IPS-18c (cell line): Measurements from ENCODE around the gene EQTN.

Source experiments
- H3K4me3 ChIP-seq: 2 replicates; pipeline ENCODE4 v1.7.0; 2013; ENCODE audit warnings: low read depth, mild to moderate bottlenecking, low read length, moderate library complexity; ENCODE audit not compliant: insufficient read depth
- H3K9me3 ChIP-seq: one replicate; pipeline ENCODE4 v1.6.1; 2013; ENCODE audit warnings: mild to moderate bottlenecking, low read length, moderate library complexity; ENCODE audit not compliant: control insufficient read depth, insufficient read depth

Gene EQTN

DNA sequence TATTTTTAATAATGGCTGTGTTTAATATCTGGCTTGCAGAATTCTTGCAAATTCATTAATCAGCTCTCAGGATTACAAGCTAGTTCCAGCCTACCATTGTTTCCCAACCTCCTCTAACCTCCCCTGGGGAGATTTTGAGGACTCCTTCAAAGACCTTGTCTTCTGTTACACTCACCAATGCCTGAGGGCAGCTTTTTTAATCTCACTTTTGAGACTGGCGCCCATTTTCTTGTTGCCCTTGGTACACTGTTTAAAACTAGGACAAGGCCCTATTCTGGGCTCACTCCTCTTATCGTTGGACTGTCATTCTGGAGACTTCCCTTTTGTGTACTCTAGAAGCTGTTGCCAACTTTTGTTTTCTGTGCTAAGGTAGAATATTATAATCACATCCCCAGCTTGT lies 13.6 kb upstream of the EQTN start:
- H3K4me3 ChIP-seq: no peak overlapping the region
- H3K9me3 ChIP-seq: no peaks in the 10 kb centered on the region

DNA sequence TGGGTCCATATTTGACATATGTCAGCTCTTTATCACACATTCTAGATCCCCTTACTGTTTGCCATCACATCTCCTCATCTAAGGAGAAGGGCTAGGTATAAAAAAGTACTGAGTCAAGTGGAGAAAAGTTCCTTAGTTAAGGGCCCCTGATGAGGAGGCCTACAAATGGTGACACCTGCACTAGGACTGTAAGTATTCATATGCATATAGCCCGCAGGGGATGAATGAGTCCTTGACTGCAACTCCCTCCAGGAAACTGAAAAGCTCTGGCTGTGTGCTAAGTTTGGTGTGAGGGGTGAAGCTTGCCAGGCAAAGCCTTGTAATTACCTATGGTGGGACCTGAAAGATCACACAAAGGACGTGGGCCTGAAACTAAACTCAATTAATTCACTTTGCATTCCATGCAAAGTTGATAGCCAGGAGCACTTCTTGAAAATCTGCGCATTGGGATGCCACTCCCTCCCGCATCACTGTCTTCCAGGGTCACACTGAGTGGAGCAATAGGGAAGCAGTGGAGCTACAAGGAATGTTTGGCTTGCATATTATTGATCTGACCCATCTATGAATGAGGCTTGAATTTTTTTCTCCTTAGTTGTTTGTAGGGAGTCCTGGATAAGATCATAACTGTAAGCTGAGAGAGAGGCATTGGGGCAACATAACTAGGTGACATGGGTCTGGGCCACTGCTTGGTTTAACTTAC lies 11.9 kb upstream of the EQTN start:
- H3K9me3 ChIP-seq: no peaks in the 10 kb centered on the region
- no peak overlapping the region for H3K4me3 ChIP-seq

DNA sequence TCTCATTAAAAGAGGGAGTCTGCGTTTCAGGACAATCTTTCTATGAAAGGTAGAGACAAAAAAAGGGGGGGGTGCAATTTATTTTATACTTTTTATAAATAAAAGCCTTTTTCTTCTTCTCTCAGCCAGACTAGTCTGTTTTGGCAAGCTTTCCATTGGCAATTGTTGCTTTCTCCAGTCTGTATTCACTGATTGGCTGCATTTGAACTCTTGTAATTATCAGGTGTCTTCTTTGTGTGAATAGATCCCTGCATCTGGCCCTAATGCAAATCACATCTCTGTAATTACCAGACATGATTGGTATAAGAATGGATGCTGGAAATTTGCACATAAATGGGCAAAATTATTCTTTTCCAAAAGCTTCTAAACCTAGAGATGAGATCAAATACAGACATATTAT lies 7.6 kb upstream of the EQTN start:
- Histone ChIP-seq H3K4me3 (no peak overlapping the region), H3K9me3 (no peaks in the 10 kb centered on the region)

DNA sequence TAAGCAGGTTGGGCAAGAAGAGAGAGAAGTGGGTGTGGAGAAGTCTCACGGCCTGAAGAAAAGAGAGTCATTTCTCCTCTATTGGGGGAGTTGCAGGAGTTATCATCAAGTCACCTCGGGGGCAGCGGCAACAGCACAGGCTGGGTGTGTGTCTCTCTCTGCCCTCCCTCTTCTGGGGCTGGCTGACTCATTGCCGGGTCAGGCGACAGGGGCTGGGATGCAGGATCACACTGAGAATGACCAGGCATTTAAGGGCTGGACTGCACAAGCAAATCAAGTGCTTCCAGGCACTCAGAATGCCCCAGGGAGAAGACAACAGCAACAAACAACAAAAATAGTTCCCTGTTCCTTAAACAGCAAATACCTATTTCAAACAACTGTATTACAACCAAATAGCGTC lies 6.3 kb upstream of the EQTN start:
- H3K4me3 ChIP-seq: no peak overlapping the region
- H3K9me3 ChIP-seq: no peaks in the 10 kb centered on the region

DNA sequence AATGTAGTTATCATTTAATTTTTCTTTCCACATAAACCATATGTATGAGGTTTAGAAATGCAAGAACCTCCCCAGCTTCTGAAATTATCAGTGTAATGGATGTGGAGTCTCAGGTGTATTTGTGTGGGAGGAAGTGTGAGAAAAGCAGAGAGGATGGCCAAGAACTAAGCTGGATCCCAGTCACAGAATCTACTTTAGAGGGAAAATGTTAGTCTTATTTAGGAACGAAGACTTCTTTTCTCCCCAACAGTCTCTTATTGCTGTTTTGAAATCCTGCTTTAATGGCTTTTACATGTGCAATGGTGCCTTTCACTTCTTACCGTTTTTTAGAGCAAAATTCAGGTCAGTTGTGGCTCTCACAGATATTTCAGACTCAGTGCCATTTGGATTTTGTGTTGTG lies 3.0 kb downstream of the EQTN start:
- H3K4me3 ChIP-seq: no peak overlapping the region
- H3K9me3 ChIP-seq: no peaks in the 10 kb centered on the region

DNA sequence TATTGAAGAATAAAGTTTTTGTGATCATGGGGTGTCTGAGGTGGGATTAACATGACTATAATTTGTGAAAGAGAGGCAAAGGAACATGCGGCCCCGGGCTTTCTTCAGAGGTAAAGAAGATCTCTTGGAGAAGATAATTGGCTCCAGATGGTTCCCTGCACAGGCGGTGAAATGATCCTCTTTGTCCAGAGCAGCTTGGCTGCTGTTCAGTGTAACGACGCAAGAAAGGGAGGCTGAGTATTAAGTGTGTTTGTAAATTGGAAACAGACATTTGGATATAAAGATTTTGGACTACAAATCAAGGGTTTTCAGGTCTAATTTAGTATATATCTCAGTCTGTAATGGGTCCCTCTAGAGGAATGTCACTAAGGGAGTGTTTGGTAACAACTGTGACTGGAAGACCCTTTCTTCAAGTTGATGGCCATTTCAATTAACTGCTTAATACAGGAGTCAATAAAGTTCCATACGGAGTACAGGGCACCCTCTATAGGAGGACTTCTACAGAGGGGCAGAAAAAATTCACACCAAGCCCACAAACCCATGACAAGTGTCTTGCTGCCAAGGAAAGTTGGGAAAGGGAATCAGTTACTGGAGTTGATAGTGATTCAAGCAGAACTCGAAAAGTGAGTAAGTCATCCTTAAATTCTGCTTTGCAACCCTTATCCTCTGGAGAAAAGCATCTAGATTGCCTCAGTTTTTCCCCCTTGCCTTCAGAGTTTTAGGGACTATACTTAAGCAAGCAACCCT lies 4.1 kb downstream of the EQTN start:
- Histone ChIP-seq H3K4me3 (no peak overlapping the region), H3K9me3 (no peaks in the 10 kb centered on the region)

DNA sequence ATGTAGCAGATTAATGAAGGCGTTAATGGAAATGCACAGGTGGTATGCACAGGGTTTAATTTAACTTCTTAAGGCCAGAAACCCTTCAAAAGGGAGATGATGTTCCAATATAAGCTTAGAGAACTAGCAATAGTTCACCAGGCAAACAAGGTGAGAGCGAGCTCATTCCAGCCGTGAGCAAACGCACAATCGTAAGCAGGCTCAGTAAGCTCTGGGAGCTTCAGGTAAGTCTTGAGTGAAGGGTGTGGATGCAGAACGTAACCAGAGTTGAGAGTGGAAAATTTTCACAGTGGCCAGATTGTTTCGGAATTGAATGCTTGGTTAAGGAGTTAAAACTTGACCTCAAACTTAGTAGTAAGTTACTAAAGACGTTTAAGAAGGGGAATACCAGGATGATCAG lies 5.7 kb downstream of the EQTN start:
- H3K4me3 ChIP-seq: no peak overlapping the region

DNA sequence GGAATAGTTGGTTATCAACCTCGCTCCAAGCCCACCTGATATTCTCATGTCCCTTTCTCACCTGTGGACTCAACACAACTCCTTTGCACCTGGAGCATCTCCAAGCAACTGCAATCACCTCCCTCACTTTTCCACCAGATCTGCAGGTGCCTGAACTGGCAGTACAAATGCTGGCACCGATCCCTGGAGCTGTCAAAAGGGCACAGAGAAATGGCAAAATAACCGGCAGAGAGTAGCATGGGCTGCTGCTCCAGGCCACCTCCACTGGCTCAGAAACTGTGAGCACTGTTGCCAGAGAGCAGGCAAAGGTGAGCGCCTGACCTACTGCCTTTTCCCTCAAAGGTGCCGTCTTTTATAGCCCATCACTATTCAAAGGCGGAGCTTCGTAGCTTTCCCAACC lies 14.7 kb downstream of the EQTN start:
- H3K4me3 ChIP-seq: no peak overlapping the region
- H3K9me3 ChIP-seq: no peaks in the 10 kb centered on the region

More for the DNA sequence above, 5.7 kb downstream of the EQTN start:
- H3K9me3 ChIP-seq: no peaks in the 10 kb centered on the region

DNA sequence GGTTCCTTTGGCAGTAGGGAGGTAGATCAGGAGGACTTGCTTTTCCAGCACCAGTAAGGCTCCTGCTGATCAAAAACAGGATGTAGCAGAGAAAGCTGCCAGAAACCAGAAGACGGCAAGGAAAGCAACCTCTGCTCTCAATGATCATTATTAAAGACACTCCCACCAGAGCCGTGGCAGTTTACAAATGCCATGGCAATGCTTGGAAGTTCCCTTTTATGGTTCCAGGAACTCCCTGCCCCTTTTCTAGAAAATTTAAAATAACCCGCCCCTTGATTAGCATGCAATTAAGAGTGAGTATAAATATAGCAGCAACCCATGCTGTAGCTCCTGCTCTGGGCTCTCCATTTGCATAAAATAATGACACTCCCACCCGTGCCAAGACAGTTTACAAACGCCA lies 16.1 kb downstream of the EQTN start:
- no peaks in the 10 kb centered on the region for H3K9me3 ChIP-seq
- no peak overlapping the region for H3K4me3 ChIP-seq

DNA sequence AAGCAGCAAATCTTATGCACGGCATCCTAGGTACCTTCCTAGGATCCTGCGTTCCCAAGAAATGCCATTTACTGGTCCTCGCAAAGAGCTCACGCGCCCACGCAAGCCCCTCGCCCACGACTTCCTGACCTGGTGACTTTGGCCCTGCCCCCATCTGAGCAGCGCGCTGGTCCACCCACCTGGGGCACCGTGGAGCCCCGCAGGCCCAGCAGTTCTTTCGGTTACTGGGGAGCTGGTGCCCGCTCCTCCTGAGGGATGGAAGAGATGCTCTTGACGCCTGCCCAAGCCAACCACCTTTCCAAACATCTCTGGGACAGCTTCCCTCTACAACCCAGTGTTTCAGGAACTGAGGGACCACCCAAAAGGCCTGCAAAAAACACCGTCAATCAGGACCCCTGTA lies 16.7 kb downstream of the EQTN start:
- H3K9me3 ChIP-seq: no peaks in the 10 kb centered on the region
- H3K4me3 ChIP-seq: no peak overlapping the region

DNA sequence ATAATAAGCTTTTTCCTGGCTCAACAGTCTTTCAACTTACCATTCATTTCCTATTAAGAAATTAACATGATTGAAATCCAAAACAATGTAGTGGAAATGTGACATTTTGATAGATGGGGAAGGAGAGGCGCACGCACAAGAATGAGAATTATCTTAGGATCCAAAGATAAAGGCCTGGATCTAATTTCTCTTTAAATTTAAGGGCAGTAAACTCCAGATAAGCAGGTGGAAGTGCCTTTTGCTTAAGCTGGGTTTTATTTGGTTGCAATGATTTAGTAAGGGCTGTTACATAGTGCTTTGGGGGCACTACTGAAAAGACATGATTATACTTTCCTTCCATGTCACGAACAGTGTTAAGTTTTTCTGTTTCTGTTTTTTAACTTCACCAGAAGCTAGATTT lies 17.3 kb downstream of the EQTN start:
- no peaks in the 10 kb centered on the region for H3K9me3 ChIP-seq
- H3K4me3 ChIP-seq: no peak overlapping the region

DNA sequence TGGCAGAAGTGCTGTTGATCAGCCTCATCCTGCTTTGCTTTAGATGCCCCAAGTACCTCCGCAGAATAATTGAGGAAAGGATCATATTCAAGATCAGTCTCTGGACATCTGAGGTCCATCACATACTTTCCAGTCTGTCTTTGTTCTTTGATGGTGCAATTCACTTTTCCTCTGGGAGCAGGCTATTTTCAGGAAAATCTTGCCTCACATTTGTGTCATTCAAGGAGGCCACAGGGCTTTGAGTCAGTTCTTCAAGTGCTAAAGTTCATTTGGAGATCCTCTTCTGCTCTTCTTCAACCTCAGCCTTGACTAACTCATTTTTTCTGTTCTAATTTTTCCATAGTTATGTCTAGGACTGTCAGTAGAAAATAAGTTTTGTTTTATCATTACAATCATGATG lies 18.6 kb downstream of the EQTN start:
- Histone ChIP-seq H3K9me3 (no peaks in the 10 kb centered on the region), H3K4me3 (no peak overlapping the region)

DNA sequence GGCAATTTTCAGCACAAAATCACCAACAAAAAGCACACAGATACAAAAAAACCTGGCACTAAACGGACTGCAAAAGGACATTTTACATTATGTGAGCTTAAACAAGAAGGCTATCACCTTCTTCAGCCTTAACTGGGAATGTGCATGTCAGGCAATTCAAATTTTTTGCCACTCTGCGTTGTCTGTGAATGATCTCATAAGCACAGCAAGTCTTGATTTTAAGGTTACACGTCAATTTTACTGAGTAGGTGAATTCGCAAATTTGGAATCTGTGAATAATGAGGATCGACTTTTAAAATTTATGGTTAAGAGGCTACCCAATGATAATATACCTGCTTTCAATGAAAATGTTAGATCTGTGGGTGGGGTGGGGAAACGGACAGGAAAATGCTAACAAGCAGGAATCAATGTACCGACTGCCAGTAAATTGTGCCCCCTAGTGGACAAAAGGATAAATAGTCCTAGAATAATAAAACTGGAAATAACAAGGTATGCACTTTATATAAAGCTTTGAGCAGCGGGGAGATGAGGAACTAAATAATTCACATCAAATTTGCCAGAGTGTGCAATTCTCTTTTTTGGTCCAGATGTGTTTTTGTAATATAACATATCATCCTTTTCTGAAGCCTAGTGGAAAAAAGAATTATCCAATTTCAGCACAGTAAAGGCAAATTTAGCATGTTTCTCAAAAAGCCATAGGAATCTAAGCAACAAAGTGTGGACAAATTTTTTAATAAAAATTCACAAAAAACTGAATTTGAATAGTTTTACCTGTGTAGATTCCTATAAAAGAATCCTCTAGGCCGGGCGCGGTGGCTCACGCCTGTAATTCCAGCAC lies 20.5 kb downstream of the EQTN start:
- no peak overlapping the region for H3K4me3 ChIP-seq
- H3K9me3 ChIP-seq: no peaks in the 10 kb centered on the region

DNA sequence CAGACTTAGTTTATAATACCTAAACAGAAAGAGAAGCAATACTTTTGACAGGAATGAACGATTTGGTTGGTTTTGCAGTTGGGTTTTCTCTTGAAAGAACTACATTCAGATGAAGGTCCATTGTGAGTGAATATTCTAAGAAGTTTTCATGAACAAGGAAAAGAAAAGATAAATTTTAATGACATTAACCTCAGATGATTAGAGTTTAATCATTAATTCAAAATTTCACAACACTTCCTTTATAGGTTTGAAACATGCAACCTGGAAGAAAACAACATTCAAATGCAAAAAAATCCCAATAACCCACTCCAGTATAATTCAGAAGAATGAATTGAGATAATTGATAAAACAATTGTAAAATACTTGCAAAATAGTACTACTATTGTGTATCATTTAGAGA lies 23.8 kb downstream of the EQTN start:
- H3K4me3 ChIP-seq: no peak overlapping the region
- H3K9me3 ChIP-seq: no peaks in the 10 kb centered on the region

DNA sequence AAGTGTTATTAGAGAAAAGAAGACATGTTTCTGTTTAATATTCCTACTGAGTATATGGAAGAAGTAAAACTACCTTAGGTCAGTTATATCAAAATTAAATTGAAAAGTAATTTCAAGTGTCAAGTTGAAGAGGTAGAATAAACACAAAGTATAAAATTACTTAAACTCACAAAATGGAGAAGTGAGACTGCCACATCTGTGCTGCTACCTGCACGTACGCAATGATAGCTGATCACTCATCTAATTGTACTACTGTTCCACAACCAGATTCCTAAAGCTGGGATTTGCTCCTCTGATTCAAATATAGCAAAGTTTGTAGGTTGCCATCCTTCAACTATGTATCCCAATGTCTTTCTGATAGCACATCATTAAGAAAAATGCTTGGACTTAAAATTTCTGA lies 24.8 kb downstream of the EQTN start:
- Histone ChIP-seq H3K9me3 (no peaks in the 10 kb centered on the region), H3K4me3 (no peak overlapping the region)

DNA sequence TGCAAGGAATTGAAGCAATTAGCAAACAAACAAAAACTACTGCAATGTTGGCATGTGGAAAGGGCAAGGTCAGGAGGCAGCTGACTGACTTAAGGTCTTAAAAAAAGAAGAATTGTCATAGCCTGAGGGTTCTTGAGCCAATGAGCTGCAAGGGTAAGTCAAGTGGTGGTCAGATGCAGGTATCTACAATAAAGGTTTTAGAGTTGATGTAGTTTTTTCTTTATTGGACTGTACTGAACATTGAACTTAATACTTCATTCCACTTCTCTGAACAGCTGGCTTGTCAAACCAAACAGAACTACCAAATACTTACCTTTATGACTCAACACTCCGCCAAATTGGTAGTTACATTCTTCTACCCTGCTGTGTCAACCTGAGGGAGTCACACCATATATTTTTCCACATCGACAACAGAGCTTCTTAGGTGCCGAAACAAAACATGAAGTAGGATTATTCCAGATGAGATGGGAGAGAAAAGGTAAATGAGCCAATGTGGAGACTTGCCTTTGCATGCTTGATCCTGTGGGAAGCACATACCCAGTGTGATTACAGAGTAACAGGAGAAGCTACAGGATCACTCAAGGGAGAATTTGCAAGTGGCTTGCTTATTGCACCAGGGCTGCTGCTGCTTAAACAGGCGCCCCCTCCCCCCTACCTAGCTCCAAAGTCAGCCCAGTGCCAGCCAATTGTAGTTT lies 35.3 kb downstream of the EQTN start:
- Histone ChIP-seq H3K4me3 (no peak overlapping the region), H3K9me3 (no peaks in the 10 kb centered on the region)

DNA sequence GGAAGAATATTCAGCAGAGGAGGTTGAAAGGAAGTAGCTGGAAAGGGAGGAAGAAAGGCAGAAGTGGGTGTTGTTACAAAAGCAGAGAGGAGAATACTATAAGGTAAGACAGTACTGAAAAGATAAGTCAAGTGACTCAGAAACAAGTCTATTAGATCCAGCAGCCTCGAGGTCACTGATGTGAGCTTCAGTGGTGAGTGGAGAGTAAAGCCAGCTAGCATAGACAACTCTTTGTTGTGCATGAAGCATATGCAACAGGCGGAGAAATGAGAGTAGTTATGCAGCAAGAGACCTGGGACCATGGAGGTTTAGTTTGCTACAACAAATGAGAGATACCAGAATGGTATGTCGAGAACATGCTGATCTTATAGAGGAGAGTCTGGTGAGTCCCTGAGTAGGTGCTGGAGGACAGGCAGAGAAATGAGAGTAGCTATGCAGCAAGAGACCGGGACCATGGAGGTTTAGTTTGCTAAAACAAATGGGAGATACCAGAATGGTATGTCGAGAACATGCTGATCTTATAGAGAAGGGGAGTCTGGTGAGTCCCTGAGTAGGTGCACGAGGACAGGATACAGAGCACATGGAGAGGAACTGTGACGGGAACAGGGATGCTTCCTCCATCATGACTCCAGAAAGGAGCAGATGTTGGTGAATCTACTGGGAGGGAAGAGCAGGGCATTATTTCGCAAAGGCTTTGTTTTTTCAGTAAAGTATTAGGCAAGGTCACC lies 36.0 kb downstream of the EQTN start:
- Histone ChIP-seq H3K4me3 (no peak overlapping the region), H3K9me3 (no peaks in the 10 kb centered on the region)
